ENCODE results near the gene RASGEF1B.

DNA sequence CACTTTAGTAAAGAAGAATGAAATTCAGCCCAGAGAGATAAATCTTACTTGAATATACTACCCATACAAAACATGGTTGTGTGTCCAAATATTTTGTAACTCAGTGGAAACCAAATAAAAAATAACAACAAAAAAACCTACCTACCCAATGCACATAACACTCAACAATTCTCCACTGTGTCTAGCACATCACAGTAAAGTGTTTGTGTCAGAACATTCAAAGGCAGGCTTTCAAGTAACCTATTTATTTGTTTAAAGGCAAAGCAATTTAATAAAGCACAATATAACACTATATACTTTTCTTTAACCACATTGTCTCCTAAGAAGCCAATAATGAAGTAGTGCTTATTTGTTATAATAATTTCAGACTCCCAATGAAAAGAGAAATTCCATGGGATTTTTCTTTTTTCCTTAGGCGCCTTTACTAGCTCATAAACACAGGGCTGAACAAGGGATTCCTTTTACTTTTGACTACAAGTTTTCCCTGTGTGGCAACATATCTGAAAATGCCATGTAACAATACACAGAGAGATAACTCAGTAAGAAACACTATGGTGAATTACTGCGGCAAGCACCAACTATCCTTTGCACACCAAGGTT, 13.7 kb downstream of the RASGEF1B start:
- TF ChIP-seq, protein P1, sequence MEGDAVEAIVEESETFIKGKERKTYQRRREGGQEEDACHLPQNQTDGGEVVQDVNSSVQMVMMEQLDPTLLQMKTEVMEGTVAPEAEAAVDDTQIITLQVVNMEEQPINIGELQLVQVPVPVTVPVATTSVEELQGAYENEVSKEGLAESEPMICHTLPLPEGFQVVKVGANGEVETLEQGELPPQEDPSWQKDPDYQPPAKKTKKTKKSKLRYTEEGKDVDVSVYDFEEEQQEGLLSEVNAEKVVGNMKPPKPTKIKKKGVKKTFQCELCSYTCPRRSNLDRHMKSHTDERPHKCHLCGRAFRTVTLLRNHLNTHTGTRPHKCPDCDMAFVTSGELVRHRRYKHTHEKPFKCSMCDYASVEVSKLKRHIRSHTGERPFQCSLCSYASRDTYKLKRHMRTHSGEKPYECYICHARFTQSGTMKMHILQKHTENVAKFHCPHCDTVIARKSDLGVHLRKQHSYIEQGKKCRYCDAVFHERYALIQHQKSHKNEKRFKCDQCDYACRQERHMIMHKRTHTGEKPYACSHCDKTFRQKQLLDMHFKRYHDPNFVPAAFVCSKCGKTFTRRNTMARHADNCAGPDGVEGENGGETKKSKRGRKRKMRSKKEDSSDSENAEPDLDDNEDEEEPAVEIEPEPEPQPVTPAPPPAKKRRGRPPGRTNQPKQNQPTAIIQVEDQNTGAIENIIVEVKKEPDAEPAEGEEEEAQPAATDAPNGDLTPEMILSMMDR (IDR thresholded peaks at IDR 0.05): no peak
- no peak for TF ChIP-seq POLR2A (IDR thresholded peaks at IDR 0.05)
